Activated T-cell treated with anti-CD3 and anti-CD28 coated beads, Interleukin-2, amount 50 U/mL, for 24 hours (primary cell): ENCODE measurements around the gene GMDS.

ENCODE experiments used
- DNase-seq: peaks from one replicate; pipeline ENCODE4 v3.0.0-alpha.2; 2020
- H3K27ac Mint-ChIP-seq: 2 replicates; pipeline ENCODE4 v1.8.0; 2020; ENCODE audit warnings: mild to moderate bottlenecking, mixed read lengths
- H3K27me3 Mint-ChIP-seq: 2 replicates; pipeline ENCODE4 v1.8.0; 2020; ENCODE audit warnings: mixed read lengths
- H3K36me3 Mint-ChIP-seq: 2 replicates; pipeline ENCODE4 v1.8.0; 2020; ENCODE audit warnings: low read depth, mixed read lengths
- H3K4me1 Mint-ChIP-seq: 2 replicates; pipeline ENCODE4 v1.8.0; 2020; ENCODE audit warnings: low read depth, mixed read lengths
- H3K4me3 Mint-ChIP-seq: 2 replicates; pipeline ENCODE4 v1.8.0; 2020; ENCODE audit warnings: mild to moderate bottlenecking, moderate library complexity, mixed read lengths
- H3K9me3 Mint-ChIP-seq: 2 replicates; pipeline ENCODE4 v1.8.0; 2020; ENCODE audit warnings: mixed read lengths

GMDS gene

DNA sequence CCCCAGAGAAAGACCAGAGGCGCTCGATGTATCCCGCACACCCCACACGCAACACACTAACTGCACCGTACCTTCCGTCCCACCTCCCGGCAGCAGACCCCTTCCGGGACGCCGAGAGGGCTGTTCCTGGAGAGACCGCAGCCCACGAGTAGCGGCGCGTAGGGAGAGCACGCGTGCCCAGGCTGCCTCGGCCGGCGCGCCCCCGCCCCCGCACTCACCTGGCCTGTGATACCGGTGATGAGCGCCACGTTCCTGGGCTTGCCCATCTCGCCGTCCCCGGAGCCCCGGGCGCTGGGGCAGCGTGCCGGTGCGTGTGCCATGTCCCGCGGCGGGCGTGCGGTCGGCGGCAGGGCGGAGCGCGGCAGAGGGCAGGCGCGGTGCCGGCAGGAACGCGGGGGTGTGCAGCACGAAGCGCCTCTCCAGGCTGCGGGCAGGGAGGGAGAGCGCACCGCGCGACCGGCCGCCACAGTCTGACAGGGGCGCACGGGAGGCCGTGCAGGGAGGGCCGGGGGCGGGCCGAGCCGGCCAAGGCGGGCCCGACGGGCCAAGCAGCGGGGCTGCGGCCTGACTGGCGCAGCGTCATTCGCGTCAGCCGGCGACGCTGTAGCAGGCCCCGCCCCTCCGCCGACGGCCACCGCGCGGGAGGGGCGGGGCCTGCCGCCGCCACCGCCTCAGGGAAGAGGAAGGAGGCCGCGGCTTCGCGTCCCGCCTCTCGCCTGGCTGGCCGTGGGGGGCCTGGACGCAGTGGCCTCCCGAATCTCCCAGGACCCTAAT is at the start of gene GMDS:
GMDS (minus strand) TSS at position 503 of the 774 bp plus-strand sequence.
- H3K27me3 Mint-ChIP-seq = no peaks in the 10 kb centered on the region
- peak within 1 kb of the TSS; percentile 97 for H3K27ac Mint-ChIP-seq
- H3K36me3 Mint-ChIP-seq = peaks cover 33% of the 10 kb centered on the region
- DNase-seq = peak; percentile 89
- peaks cover 68% of the 10 kb centered on the region for H3K4me1 Mint-ChIP-seq
- no peaks in the 10 kb centered on the region for H3K9me3 Mint-ChIP-seq
- peak within 1 kb of the TSS; percentile 95 for H3K4me3 Mint-ChIP-seq

DNA sequence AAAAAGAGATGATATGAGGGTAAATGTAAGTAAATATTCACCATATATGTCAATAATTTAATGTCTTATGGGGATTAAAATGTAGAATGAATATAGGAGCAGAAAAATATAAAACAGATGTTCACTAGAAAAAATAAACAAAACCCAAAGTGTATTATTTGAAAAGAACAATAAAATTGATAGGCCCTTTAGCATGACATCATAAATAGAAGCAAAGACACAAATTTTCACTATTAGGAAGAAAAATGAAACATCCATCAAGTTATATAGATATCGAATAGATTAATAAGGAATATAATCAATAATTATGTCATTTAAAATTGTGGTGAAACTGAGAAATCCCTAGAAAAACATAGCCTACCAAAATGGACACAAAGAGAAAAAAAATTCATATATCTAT is 40.1 kb upstream of the GMDS start:
- Mint-ChIP-seq H3K4me3 (no peak overlapping the region), H3K27me3 (no peaks in the 10 kb centered on the region), H3K4me1 (no peaks in the 10 kb centered on the region), H3K27ac (no peak overlapping the region), H3K9me3 (peaks cover 59% of the 10 kb centered on the region), H3K36me3 (peaks cover 52% of the 10 kb centered on the region)
- DNase-seq = no peak

DNA sequence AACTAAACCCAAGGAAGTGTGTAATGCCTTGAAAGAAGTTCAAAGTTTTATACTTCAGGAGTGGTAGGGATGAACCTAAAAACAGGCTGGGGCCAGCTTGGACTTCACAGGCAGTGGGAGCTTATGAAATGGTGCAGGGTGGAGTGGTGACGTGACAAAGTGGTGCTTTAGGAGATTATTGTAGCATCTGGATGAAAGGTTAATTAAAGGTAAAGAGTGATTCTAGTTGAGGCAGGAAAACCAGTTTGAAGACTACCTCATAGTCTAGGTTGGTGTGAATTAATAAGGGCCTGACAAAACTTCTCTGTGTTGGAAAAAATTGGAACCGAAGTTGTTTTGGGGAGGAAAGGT is 30.5 kb upstream of the GMDS start:
- Mint-ChIP-seq H3K4me3 (no peak overlapping the region), H3K27me3 (no peaks in the 10 kb centered on the region), H3K27ac (no peak overlapping the region), H3K9me3 (peaks cover 21% of the 10 kb centered on the region), H3K4me1 (no peaks in the 10 kb centered on the region), H3K36me3 (peaks cover 84% of the 10 kb centered on the region)
- no peak for DNase-seq

DNA sequence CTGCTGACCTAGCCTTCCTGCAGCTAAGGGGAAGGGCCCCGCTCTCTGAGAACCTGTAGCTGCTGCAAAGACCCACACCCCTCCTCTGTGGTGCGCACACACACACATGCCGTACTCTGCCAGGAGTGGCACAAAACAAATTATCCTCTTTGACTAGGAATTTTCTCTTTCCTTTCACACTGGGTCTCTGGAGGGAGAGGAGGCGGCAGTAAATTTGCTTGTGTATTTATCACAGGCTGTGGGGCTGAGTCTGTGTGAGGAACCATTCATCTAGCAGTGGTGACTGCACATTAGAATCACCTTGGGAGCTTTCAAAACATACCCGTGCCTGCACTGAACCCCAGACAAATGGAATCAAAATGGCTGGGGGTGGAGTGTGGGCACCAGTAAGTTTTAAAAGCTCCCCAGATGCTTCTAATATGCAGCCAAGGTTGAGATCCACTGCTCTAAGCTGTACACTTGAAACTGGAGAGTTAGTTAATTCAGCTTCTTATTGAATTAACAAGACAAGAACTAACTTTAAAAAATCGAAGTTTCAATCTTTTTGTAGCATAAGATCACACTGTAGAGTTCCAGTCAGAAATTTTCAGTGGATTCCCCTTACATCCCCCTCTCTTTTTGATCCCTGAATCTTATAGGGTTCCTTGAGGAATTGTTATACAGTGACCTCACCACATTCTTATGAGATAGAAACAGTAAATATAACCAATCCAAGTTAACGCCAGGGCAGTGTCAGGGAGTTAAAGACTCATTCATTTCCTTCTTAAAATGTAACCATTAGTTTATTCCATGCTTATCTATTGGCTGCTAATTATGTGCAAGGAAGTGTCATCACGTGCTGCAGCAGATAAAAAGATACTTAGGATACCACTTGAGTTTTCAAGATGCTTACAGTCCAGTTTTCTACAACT is 29.8 kb upstream of the GMDS start:
- Mint-ChIP-seq H3K4me1 (no peaks in the 10 kb centered on the region), H3K9me3 (peaks cover 17% of the 10 kb centered on the region), H3K27me3 (no peaks in the 10 kb centered on the region), H3K36me3 (peaks cover 84% of the 10 kb centered on the region), H3K27ac (no peak overlapping the region), H3K4me3 (no peak overlapping the region)
- no peak for DNase-seq

DNA sequence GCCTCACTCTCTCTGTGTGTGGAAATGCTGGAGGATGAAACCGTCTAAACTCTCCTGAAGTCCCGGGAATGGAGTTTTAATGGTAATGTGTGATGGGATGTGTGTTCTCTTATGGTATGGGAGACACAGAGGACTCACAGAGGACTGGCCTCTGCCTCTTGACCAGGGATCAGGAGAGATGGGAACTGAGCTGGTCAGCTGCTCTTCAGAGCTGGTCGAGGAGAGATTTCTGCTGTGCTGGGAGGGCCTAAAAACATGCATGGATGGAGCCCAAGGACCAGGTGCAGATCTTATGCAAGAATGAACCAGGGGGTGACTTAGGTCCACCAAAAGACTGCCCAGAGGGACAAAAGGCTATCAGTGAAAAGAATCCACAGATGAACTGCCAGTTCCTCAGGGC is 27.3 kb upstream of the GMDS start:
- no peaks in the 10 kb centered on the region for H3K27me3 Mint-ChIP-seq
- H3K4me3 Mint-ChIP-seq = no peak overlapping the region
- no peak overlapping the region for H3K27ac Mint-ChIP-seq
- no peaks in the 10 kb centered on the region for H3K4me1 Mint-ChIP-seq
- H3K36me3 Mint-ChIP-seq = peaks cover 78% of the 10 kb centered on the region
- DNase-seq = no peak
- no peaks in the 10 kb centered on the region for H3K9me3 Mint-ChIP-seq

DNA sequence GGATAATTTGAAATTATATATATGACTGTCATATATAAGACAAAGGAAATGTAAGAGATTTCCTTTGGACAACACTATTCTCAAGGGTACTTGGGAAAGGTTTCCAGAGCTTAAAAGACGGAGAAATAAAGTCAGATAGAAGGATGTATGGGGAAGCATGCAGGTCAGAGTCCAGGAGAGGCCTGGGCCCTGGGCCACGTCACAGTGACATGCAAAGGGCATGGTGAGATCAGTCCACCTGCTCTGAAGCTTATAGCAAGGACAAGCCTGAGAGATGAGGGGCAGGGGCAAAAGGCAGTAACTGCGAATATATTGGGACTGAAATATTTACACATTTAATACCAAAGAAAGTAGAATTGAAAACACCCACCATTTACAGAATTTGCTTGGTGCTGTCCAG is 24.6 kb upstream of the GMDS start:
- no peak for DNase-seq
- no peaks in the 10 kb centered on the region for H3K27me3 Mint-ChIP-seq
- H3K4me1 Mint-ChIP-seq = no peaks in the 10 kb centered on the region
- no peak overlapping the region for H3K4me3 Mint-ChIP-seq
- H3K9me3 Mint-ChIP-seq = no peaks in the 10 kb centered on the region
- peaks cover 78% of the 10 kb centered on the region for H3K36me3 Mint-ChIP-seq
- no peak overlapping the region for H3K27ac Mint-ChIP-seq

DNA sequence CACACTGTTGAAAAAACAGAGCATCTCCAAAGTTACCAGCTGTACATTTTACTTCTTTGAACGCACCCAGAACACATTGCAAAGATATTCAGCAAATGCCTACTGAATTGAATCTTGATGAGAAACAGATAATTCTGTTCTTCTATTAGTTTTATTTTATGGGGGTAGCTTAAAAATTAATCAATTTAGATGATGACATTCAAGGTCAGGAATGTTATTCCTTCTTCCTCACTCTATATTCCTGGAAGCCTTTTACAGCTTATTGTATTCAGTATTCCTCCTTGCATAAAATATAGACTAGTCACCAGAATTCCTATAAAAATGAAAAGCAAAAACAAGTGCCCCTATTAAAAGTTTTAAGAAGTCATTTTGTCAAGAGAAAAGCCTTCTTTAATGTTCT is 21.4 kb upstream of the GMDS start:
- H3K9me3 Mint-ChIP-seq = no peaks in the 10 kb centered on the region
- no peak for DNase-seq
- H3K27me3 Mint-ChIP-seq = no peaks in the 10 kb centered on the region
- no peak overlapping the region for H3K4me3 Mint-ChIP-seq
- no peak overlapping the region for H3K27ac Mint-ChIP-seq
- H3K36me3 Mint-ChIP-seq = peaks cover 65% of the 10 kb centered on the region
- H3K4me1 Mint-ChIP-seq = no peaks in the 10 kb centered on the region

DNA sequence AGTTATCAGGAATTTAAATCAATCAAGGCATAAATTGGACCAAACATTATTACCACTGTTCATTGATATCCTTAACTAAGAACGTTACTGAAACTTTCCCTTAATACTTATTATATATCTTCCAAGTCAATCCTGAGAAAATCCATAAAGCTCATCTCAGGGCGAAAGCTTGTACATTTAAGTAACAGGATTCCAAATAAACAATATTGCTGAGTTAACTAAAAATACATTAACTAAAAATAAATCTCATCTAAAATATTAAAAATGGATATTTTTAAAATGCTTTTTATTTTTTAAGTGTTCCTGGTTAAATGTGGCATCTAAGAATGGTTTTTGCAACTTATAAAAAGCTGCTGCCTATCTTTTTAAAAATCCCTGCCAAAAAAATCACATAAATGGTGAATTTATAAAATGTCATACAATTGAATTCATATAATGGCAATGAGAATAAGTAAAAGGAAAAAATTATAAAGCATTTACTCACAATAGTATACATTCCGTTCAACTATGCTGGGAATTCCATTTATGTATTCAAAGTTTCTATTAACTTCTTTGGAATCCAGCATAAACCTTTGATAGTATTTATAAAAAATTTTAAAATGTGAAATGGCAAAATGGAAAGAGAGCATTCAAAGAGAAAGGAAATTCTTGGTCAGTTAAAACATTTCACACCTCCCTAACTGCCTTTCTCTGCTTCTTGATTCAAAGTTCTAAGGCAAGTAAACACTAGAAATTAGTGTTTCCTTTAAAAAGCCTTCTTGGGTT is 20.8 kb upstream of the GMDS start:
- peaks cover 60% of the 10 kb centered on the region for H3K36me3 Mint-ChIP-seq
- no peaks in the 10 kb centered on the region for H3K9me3 Mint-ChIP-seq
- H3K4me3 Mint-ChIP-seq = no peak overlapping the region
- H3K4me1 Mint-ChIP-seq = no peaks in the 10 kb centered on the region
- DNase-seq = no peak
- no peak overlapping the region for H3K27ac Mint-ChIP-seq
- H3K27me3 Mint-ChIP-seq = no peaks in the 10 kb centered on the region

DNA sequence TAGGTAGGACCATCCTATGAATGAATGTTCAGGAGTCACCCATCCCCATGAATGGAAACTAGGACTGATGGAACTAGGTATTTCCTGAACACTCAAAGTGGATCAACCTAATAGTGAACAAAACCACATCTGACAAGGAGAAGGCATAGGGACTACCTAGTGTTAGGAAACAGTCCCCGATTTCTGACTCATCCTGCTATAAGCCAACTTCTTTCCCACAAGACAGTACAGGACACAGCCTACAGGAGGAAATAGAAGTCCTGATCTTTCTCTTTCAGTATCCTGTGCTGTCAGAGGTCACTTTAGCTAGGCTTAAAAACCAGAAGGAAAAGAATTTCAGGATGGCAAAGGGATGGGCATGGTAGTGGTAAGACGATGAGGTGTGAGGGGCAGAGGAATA is 19.5 kb upstream of the GMDS start:
- Mint-ChIP-seq H3K36me3 (peaks cover 47% of the 10 kb centered on the region), H3K27me3 (no peaks in the 10 kb centered on the region), H3K27ac (no peak overlapping the region), H3K4me1 (no peaks in the 10 kb centered on the region), H3K4me3 (no peak overlapping the region), H3K9me3 (no peaks in the 10 kb centered on the region)
- DNase-seq = no peak

DNA sequence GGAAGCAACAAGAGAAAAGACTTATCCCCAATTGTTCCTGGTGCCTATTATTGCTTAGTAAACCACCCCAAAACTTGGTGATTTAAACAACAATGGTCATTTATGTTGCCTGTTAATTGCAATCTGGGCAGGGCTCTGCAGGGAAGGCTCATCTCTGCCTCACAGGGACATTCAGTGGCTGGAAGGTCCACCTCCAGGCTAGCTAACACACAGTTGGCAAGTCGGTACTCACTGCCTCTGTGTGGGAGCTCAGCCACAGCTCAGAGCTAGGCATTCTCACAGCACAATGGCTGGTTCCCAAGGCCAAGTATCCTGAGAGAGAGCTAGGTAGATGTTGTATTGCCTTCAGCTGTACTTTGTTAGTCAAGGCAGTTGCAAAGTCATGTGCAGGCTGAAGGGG is 18.5 kb upstream of the GMDS start:
- H3K27me3 Mint-ChIP-seq = no peaks in the 10 kb centered on the region
- H3K4me3 Mint-ChIP-seq = no peak overlapping the region
- peaks cover 44% of the 10 kb centered on the region for H3K36me3 Mint-ChIP-seq
- H3K9me3 Mint-ChIP-seq = no peaks in the 10 kb centered on the region
- H3K27ac Mint-ChIP-seq = no peak overlapping the region
- no peak for DNase-seq
- H3K4me1 Mint-ChIP-seq = no peaks in the 10 kb centered on the region

DNA sequence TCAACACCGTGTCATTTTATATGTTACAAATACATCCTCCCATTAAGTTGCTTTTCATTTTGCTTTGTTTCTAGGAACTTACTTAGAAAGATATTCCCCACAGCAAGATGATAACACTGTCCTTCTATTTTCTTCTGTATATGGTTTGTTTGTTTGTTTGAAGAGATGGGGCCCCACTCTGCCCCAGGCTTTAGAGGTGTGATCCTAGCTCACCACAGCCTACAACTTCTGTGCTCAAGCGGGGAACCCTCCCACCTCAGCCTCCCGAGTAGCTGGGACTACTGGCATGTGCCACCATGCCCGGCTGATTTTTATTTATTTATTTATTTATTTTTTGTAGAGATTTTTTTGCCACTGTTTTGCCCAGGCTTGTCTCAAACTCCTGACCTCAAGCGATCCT is 14.2 kb upstream of the GMDS start:
- DNase-seq = no peak
- no peaks in the 10 kb centered on the region for H3K4me1 Mint-ChIP-seq
- H3K27ac Mint-ChIP-seq = no peak overlapping the region
- H3K27me3 Mint-ChIP-seq = no peaks in the 10 kb centered on the region
- H3K36me3 Mint-ChIP-seq = peaks cover 46% of the 10 kb centered on the region
- H3K4me3 Mint-ChIP-seq = no peak overlapping the region
- peaks cover 7% of the 10 kb centered on the region for H3K9me3 Mint-ChIP-seq

DNA sequence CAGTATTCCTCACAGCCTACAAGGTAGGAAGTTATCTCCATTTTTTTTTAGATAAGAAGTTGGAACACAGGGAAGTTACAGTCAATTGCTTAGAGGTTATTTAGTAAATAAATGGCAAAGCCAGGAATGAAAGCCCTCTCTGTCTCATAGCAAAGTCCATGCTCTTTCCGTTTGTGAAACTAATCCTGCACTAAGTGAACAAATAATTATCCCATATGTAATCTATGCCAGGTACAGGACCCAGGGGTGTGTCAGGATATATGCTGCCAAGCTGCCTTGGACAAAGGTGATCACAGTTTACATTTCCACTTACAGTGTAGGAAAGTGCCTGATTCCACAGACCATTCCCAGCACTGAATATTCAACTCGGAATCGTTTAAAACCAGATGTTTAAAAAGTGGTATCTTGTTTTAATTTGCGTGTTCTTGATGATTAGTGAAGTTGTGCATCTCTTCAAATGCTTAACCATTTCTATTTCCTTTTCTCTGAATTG is 13.6 kb upstream of the GMDS start:
- Mint-ChIP-seq H3K4me3 (no peak overlapping the region), H3K4me1 (no peaks in the 10 kb centered on the region), H3K9me3 (peaks cover 8% of the 10 kb centered on the region), H3K27ac (no peak overlapping the region), H3K27me3 (no peaks in the 10 kb centered on the region), H3K36me3 (peaks cover 46% of the 10 kb centered on the region)
- DNase-seq = no peak

DNA sequence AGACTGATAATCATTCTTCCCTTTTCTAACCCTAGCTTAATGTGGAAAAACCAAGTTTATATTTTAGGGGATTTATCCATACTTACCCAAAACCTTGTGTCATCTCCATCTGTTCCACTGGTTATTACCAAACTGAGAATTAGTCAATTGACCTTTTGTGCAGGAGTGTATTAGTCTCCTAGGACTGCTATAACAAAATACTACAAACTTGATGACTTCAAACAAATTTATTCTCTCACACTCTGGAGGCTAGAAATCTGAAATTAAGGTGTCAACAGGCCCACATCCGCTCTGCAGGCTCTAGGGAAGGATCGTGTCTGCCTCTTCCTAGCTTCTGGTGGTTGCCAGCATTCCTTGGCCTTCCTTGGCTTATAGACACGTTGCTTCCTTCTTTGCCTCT is 12.7 kb upstream of the GMDS start:
- Mint-ChIP-seq H3K9me3 (peaks cover 8% of the 10 kb centered on the region), H3K4me1 (no peaks in the 10 kb centered on the region), H3K36me3 (peaks cover 48% of the 10 kb centered on the region), H3K27ac (no peak overlapping the region), H3K27me3 (no peaks in the 10 kb centered on the region), H3K4me3 (no peak overlapping the region)
- DNase-seq = no peak

DNA sequence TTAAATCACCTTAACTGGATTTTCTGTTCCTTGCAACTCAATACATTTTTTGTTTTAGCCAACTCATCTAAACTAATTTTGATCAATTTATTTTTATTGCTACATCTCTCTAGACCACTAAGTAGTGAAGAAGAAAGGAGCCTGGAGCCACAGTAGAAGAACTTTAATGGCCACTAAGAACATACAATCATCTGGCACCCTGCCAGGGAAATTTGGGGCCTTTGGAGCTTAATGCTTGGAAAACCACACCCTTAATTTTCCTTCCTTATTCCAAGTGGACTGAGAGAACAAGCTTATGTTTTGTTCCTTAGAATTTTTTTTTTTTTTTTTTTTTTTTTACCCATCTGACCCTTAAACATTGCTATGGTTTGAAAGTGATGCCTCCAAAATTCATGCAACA is 12.0 kb upstream of the GMDS start:
- no peak overlapping the region for H3K4me3 Mint-ChIP-seq
- H3K36me3 Mint-ChIP-seq = peaks cover 54% of the 10 kb centered on the region
- H3K9me3 Mint-ChIP-seq = peaks cover 8% of the 10 kb centered on the region
- H3K4me1 Mint-ChIP-seq = no peaks in the 10 kb centered on the region
- H3K27me3 Mint-ChIP-seq = no peaks in the 10 kb centered on the region
- no peak for DNase-seq
- H3K27ac Mint-ChIP-seq = no peak overlapping the region
